HFFc6 (cell line): ENCODE measurements around the gene RIPOR3. TPM values are rescaled to one million over a fixed set of nuclear protein-coding genes. Genes with fewer than 3 reads are reported as not detected.
"Not testable (repeated sequence)": the region's sequence is repeated elsewhere in the genome, so short reads cannot be mapped to it uniquely, and the experiment has no call there.

Experiments used
- DNase-seq: peaks from one replicate; pipeline ENCODE4 v3.0.0-alpha.2; 2018
- H3K27ac Mint-ChIP-seq: 2 replicates; pipeline ENCODE4 v1.8.0; 2020; ENCODE audit warnings: mild to moderate bottlenecking, mixed read lengths
- H3K27me3 Mint-ChIP-seq: 2 replicates; pipeline ENCODE4 v1.8.0; 2021; ENCODE audit warnings: mild to moderate bottlenecking, moderate library complexity, mixed read lengths; ENCODE audit not compliant: insufficient read depth
- H3K36me3 Mint-ChIP-seq: 2 replicates; pipeline ENCODE4 v1.8.0; 2021; ENCODE audit warnings: low read depth, mixed read lengths
- H3K4me1 Mint-ChIP-seq: 2 replicates; pipeline ENCODE4 v1.8.0; 2020; ENCODE audit warnings: low read depth, mixed read lengths
- H3K4me3 Mint-ChIP-seq: 2 replicates; pipeline ENCODE4 v1.8.0; 2020; ENCODE audit warnings: mild to moderate bottlenecking, moderate library complexity, mixed read lengths
- H3K9me3 Mint-ChIP-seq: 2 replicates; pipeline ENCODE4 v1.8.0; 2020; ENCODE audit warnings: mild to moderate bottlenecking, mixed read lengths
- total RNA-seq, 6 experiments: library from RNA; stranded (reverse); fragmentation: NEBNext Ultra II Directional; extraction: Animal tissue kit (Norgen Biotek cat#: 25700); gene quantifications; 2 replicates in 1 of 6; 3 replicates in 5 of 6; pipeline ENCODE4 v1.2.3, GENCODE V29; 2021
- TF ChIP-seq, protein P1 (sequence below): fragments of 200-600 bp; sonication (generic); IDR thresholded peaks from 2 replicates; pipeline ENCODE4 v1.5.0; 2021; ENCODE audit warnings: antibody characterized with exemption, mild to moderate bottlenecking

RIPOR3 gene
- total RNA-seq, 6 experiments from 2014 or later = 0.07 to 0.25 (median 0.11) TPM

DNA sequence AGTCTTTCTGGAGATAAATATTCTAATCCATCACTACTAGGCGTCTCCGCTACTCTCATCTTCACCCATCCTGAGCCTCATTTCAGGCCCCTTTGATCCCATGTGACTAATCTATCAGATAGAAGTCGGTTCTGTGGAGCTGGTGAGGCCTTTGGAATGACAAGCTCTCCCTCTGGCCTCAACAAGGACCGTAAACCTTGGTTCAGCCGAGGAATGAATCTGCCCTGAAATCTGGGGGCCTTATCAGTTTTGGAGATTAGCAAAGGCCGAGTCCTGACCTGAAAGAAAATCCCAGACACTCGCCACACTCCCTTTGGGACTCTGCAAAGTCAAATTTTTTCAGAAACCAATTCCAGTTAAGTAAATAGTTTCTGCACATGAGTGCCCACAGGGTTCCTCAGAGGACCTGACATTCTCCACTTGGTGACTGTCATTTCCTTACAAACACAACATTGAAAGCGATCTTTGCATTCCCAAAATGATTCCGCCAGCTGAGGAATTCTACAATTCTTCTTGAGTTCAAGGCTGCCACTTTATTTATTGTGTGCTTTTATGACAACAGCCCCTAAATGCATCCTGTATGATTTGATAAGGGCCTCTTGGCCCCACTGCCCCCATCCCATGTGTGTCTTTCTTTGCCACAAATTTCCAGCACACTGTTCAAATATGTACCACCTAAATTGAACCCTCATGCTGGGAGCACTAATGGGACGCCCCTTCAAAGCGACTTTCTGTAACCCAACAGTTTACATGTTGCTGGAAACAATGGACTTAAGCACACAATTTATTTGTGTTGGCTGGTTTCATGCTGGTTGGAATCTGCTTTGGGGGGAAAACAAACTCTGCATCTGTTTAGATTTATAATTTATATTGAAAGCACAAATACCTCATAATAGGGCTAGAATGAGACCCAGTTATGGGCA lies 10.0 kb upstream of the RIPOR3 start:
- H3K4me1 Mint-ChIP-seq = peaks cover 8% of the 10 kb centered on the region
- TF ChIP-seq, protein P1, sequence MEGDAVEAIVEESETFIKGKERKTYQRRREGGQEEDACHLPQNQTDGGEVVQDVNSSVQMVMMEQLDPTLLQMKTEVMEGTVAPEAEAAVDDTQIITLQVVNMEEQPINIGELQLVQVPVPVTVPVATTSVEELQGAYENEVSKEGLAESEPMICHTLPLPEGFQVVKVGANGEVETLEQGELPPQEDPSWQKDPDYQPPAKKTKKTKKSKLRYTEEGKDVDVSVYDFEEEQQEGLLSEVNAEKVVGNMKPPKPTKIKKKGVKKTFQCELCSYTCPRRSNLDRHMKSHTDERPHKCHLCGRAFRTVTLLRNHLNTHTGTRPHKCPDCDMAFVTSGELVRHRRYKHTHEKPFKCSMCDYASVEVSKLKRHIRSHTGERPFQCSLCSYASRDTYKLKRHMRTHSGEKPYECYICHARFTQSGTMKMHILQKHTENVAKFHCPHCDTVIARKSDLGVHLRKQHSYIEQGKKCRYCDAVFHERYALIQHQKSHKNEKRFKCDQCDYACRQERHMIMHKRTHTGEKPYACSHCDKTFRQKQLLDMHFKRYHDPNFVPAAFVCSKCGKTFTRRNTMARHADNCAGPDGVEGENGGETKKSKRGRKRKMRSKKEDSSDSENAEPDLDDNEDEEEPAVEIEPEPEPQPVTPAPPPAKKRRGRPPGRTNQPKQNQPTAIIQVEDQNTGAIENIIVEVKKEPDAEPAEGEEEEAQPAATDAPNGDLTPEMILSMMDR = no peak
- H3K36me3 Mint-ChIP-seq = no peaks in the 10 kb centered on the region

DNA sequence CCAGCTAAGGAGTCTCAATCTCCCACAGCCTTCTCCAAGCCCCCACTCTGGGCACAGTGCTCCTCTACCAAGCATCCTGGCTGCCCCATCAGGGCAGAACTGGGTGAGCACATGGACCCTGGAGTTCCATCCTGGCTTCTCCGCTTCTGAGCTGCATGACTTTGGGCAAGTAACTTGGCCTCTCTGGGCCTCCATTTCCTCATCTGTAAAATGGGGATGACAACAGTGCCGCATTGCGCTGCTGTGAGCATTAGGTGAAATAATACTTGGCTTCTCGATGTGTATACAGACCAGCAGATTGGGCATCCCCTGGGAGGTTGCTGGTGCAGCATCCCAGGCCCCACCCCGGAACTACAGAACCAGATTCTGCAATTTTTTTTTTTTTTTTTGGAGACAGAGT lies 8.3 kb upstream of the RIPOR3 start:
- Mint-ChIP-seq H3K36me3 (no peaks in the 10 kb centered on the region), H3K27me3 (peaks cover 15% of the 10 kb centered on the region), H3K27ac (no peak overlapping the region), H3K4me3 (no peak overlapping the region), H3K9me3 (no peaks in the 10 kb centered on the region), H3K4me1 (peaks cover 14% of the 10 kb centered on the region)
- no peak for DNase-seq
- TF ChIP-seq, protein P1 = no peak

More for the DNA sequence above, 10.0 kb upstream of the RIPOR3 start:
- H3K27me3 Mint-ChIP-seq = peaks cover 15% of the 10 kb centered on the region
- H3K27ac Mint-ChIP-seq = no peak overlapping the region
- H3K9me3 Mint-ChIP-seq = no peaks in the 10 kb centered on the region
- H3K4me3 Mint-ChIP-seq = no peak overlapping the region
- DNase-seq = no peak

DNA sequence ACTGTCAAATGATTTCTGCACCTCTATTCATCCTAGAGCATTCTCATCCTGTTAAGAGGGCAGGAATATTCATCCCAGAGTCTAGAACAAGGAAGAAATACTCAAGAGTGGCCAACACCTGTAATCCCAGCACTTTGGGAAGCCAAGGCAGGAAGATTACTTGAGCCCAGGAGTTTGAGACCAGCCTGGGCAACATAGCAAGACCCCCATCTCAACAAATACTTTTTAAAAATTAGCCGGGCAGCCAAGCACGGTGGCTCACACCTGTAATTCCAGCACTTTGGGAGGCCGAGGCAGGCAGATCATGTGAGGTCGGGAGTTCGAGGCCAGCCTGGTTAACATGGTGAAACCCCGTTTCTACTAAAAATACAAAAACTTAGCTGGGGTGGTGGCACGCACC lies 6.9 kb upstream of the RIPOR3 start:
- Mint-ChIP-seq H3K4me1 (peaks cover 17% of the 10 kb centered on the region), H3K27me3 (peaks cover 15% of the 10 kb centered on the region)
- not testable (repeated sequence) for H3K4me3 Mint-ChIP-seq, DNase-seq, H3K36me3 Mint-ChIP-seq, H3K9me3 Mint-ChIP-seq, H3K27ac Mint-ChIP-seq

DNA sequence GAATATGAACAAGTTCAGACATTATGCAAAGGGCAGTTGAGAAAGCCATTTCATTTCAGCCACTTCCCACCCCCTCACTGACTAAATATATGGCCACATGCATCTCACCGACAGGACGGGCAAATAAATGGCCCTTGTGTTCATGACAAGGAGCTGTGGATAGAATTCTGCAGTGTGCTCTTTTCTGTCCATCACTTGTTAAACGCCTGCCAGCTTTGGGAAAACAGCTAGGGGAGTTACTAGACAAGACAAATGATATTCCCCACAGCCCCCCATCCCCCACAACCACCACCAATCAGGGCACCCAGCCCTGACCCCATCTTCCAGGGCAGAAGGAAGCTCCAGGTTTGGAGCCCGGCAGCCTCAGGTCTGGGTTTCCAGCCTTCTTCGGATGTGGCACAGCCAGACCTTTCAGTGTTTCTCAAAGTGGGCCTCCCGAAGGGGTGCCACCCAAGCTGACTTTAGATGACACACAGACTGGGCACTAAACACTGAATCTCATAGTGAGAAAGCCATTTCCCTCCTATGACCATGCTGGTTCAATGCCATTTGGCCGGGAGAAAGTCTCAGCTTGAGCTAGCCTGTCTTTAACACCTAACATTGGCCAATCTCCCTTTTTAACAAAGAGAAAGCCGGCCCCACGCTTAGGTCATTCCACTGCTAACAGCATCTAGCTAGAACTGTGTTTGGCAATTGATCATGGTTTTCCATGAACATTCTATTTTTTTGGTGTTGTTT lies 4.0 kb upstream of the RIPOR3 start:
- Mint-ChIP-seq H3K27me3 (peaks cover 9% of the 10 kb centered on the region), H3K27ac (peak overlapping the region; percentile 76), H3K4me3 (peak overlapping the region; percentile 67), H3K36me3 (no peaks in the 10 kb centered on the region), H3K9me3 (no peaks in the 10 kb centered on the region), H3K4me1 (peaks cover 38% of the 10 kb centered on the region)
- TF ChIP-seq, protein P1 = no peak
- no peak for DNase-seq

DNA sequence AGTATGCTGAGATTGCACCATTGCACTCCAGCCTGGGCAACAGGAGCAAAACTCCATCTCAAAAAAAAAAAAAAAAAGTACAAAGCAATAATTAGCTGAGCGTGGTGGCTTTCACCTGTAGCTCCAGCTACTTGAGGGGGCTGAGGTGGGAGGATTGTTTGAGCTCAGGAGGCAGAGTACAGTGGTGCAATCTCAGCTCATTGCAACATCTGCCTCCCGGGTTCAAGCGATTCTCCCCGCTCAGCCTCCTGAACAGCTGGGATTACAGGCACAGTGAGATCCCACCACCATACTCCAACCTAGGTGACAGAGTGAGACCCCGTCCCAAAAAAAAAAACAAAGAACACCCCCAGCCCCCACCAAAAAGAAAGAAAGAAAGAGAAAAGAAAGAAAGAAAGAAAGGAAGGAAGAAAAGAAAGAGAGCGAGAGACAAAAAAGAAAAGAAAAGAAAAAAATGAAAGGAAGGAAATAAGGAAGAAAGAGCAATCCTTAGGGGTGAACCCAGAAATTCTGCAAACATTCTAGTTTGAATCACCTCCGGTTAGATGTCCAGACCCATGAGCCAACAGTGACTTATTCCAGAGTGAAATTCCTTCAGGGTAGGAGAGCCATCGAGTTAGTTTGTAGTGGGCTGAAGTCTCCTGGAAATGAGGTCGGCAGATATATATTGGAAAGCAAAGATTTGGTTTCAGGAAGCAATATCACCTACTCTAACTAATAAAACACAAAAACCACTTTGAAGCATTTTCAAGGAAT lies 3.2 kb upstream of the RIPOR3 start:
- peak overlapping the region; percentile 67 for H3K4me3 Mint-ChIP-seq
- TF ChIP-seq, protein P1 = no peak
- H3K27ac Mint-ChIP-seq = peak overlapping the region; percentile 76
- no peaks in the 10 kb centered on the region for H3K36me3 Mint-ChIP-seq
- no peaks in the 10 kb centered on the region for H3K9me3 Mint-ChIP-seq
- H3K4me1 Mint-ChIP-seq = peaks cover 45% of the 10 kb centered on the region
- peaks cover 8% of the 10 kb centered on the region for H3K27me3 Mint-ChIP-seq
- DNase-seq = peak; percentile 15
